Measurements from ENCODE around the gene SLC6A6. TPM values are rescaled to one million over a fixed set of nuclear protein-coding genes. Genes with fewer than 3 reads are reported as not detected.

Gene SLC6A6
- polyA plus RNA-seq, 1 donor (not counting 4 experiments of a cell fraction or from before 2014, with no cell fraction given), result 8.3 TPM

DNA sequence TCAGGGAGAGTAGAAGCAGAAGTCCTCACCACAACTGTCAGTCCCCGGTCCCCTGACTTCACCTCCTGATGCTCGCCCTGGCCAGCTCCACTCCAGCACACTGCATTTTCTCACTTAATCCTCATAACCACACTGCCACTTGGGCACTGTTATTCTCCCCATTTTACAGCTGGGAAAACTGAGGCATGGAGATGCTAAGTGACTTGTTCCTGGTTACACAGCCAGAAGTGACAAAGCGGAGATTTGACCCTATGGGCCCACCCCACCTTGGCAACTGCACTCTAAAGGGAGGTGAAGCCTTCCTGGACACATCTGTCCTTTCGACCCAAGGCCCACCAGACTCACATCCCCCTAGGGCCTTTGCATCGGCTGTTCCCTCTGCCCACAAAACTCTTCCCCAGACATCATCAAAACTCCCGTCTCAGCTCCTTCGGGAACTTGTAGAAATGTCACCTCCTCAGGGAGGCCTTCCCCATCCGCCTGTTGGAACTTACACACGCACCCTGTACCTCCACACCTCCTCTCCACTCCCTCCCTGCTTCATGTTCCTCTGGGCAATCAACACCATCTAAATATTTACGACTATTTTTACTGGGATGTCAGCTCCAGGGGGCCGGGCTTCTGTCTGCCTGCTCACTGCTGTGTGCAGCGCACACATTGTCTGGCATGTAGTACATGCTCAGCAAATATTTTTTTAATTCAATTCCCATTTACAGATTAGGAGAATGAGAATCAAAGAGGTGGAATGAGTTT lies 134.6 kb downstream of the SLC6A6 start:
- Histone ChIP-seq H4K20me1 (ENCODE audit: control insufficient read depth, extremely low read depth, insufficient read depth, low read length) (no peaks in the 10 kb centered on the region), H3K4me1 (ENCODE audit: control insufficient read depth, extremely low read depth, insufficient read depth, low read length) (peaks cover 21% of the 10 kb centered on the region), H3K9ac (ENCODE audit: control insufficient read depth, extremely low read depth, insufficient read depth, low read length) (no peak overlapping the region), H3K9me1 (ENCODE audit: control insufficient read depth, extremely low read depth, insufficient read depth, low read length) (no peaks in the 10 kb centered on the region), H3K79me2 (ENCODE audit: control insufficient read depth, insufficient read depth, low read length) (no peaks in the 10 kb centered on the region), H3K4me2 (ENCODE audit: control insufficient read depth, extremely low read depth, insufficient read depth, low read depth, low read length) (no peak overlapping the region), H3K4me3 (ENCODE audit: control insufficient read depth in 2 of 3, extremely low read depth in 1 of 3, insufficient read depth in 2 of 3, low read depth in 1 of 3, low read length in 3 of 3) (no peak overlapping the region), H2AFZ (ENCODE audit: control insufficient read depth, low read length) (no peak overlapping the region), H3K27me3 (ENCODE audit: control insufficient read depth, extremely low read depth, insufficient read depth, low read length) (no peaks in the 10 kb centered on the region), H3K9me3 (ENCODE audit: control insufficient read depth, low read depth, low read length) (no peaks in the 10 kb centered on the region), H3K36me3 (ENCODE audit: control insufficient read depth in 2 of 2, extremely low read depth in 1 of 2, insufficient read depth in 2 of 2, low read length in 2 of 2) (no peaks in the 10 kb centered on the region), H3K27ac (ENCODE audit: control insufficient read depth, insufficient read depth, low read length) (no peak overlapping the region)
- no peak for TF ChIP-seq CTCF (optimal IDR thresholded peaks at IDR 0.05 in 1 of 3, IDR thresholded peaks at IDR 0.05 in 1 of 3, conservative IDR thresholded peaks at IDR 0.05 in 1 of 3; ENCODE audit: extremely low read depth in 1 of 3, insufficient read depth in 2 of 3, low read length in 3 of 3)
- TF ChIP-seq EZH2 (IDR thresholded peaks at IDR 0.05; ENCODE audit: low read length), result no peak
- dilution Hi-C loops (cut with MboI; ENCODE audit: extremely low pct_ligation_motif_present, low sequenced_read_pairs), result no loop called here
- DNase-seq (ENCODE audit: low read depth, low spot score) (no peak), FAIRE-seq (no peak)

DNA sequence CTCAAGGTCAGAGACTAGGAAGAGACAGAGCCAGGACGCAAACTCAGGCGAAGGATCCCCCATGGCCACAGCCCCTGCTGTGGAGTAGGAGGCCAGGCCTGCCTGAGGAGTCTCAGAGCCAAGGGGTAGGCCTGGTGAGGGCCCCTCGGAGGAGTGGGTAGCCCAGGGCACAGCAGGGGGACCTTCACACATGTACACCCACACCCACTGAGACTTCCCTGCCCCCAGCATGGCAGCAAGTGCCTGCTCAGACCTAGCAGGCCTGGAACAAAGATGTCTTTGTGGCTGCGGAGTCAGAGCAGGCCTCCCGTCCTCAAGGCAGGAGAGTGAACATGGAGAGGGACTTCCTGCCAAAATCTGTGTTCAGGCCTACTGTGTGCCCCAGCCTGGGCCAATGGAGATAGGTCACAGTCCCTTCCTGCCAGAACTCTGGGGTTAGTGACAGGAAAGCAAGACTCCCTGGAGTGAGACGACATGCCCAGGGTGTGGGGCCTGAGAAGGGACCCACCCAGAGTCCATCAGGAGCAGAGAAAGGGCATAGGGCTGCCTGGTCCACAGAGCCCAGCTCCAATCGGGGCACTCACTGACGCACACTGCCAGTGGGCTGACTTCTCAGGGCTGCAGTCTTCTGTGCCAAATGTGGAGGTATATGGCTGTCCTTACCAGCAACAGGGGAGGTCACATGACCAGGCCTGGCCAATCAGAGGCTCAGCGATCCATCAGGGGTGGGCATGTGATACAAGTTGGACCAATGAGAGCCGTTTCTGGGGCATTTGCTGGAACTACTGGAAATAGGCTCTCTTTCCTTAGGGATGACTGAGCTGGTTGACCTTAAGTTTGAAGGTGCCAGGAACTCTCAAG lies 135.4 kb downstream of the SLC6A6 start:
- Histone ChIP-seq H3K9ac (ENCODE audit: control insufficient read depth, extremely low read depth, insufficient read depth, low read length) (no peak overlapping the region), H3K9me1 (ENCODE audit: control insufficient read depth, extremely low read depth, insufficient read depth, low read length) (no peaks in the 10 kb centered on the region), H3K27me3 (ENCODE audit: control insufficient read depth, extremely low read depth, insufficient read depth, low read length) (peaks cover 5% of the 10 kb centered on the region), H3K9me3 (ENCODE audit: control insufficient read depth, low read depth, low read length) (no peaks in the 10 kb centered on the region), H4K20me1 (ENCODE audit: control insufficient read depth, extremely low read depth, insufficient read depth, low read length) (no peaks in the 10 kb centered on the region), H2AFZ (ENCODE audit: control insufficient read depth, low read length) (no peak overlapping the region), H3K36me3 (ENCODE audit: control insufficient read depth in 2 of 2, extremely low read depth in 1 of 2, insufficient read depth in 2 of 2, low read length in 2 of 2) (no peaks in the 10 kb centered on the region), H3K4me2 (ENCODE audit: control insufficient read depth, extremely low read depth, insufficient read depth, low read depth, low read length) (no peak overlapping the region), H3K4me1 (ENCODE audit: control insufficient read depth, extremely low read depth, insufficient read depth, low read length) (peaks cover 19% of the 10 kb centered on the region), H3K27ac (ENCODE audit: control insufficient read depth, insufficient read depth, low read length) (no peak overlapping the region), H3K4me3 (ENCODE audit: control insufficient read depth in 2 of 3, extremely low read depth in 1 of 3, insufficient read depth in 2 of 3, low read depth in 1 of 3, low read length in 3 of 3) (no peak overlapping the region), H3K79me2 (ENCODE audit: control insufficient read depth, insufficient read depth, low read length) (no peaks in the 10 kb centered on the region)
- no peak for FAIRE-seq
- DNase-seq (ENCODE audit: low read depth, low spot score), result no peak
- no peak for TF ChIP-seq CTCF (optimal IDR thresholded peaks at IDR 0.05 in 1 of 3, IDR thresholded peaks at IDR 0.05 in 1 of 3, conservative IDR thresholded peaks at IDR 0.05 in 1 of 3; ENCODE audit: extremely low read depth in 1 of 3, insufficient read depth in 2 of 3, low read length in 3 of 3)
- TF ChIP-seq EZH2 (IDR thresholded peaks at IDR 0.05; ENCODE audit: low read length), result no peak
- dilution Hi-C loops (cut with MboI; ENCODE audit: extremely low pct_ligation_motif_present, low sequenced_read_pairs), result no loop called here
